GM18858 (cell line): Measurements from ENCODE around the gene SAP30L.
A peak's percentile ranks its signal among the peaks of the same experiment; 100 is the strongest.

Experiments used
- ATAC-seq: cut with Tn5 transposase; IDR thresholded peaks from one replicate; pipeline ENCODE4 v1.9.1; 2021; ENCODE audit not compliant: unreplicated experiment

Gene SAP30L

DNA sequence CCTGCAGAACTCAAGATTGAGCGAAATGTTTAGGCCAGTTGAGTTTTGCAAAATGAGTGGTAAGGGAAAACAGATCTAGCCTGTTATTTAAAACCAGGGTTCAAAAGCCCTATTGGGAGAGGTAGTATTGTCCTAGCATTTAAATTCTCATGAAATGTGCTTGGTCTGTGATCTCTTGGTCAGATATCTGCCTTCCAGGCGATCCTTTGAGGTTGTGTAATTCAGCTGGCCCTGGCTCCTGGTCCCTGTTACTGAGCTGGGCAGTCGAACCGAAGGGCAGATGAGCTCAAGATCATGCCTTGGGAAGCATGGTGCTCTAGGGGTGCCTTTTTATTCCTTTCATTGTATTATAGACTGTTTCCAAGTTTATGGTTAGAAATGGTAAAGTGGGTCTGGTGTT, 14.4 kb downstream of the SAP30L start:
- no peak for ATAC-seq

- no peak for ATAC-seq
These were observed 15.7 kb downstream of the SAP30L start for GRCh38 chr5:154461531-154461930.

DNA sequence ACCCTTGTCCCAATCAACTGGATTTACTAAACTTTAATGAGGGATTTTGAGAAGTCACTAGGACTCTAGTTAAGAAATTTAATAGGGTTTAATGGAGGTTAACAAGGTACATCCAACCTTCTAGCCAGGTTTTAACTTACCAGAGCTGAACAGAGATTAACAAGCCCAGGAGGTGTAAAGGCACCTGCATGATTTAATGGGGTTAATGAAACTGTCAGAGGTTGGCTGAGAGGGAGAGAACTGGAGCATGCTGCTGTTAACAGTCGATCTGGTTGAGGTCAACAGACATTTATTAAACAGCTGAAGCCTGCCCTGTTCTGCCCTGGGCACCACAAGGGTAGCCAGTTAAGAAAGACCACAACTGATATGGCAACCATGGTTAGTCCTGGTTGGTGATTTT, 18.6 kb downstream of the SAP30L start:
- ATAC-seq = no peak

GRCh38 chr5:154465169-154465568, 19.4 kb downstream of the SAP30L start:
- ATAC-seq = no peak

GRCh38 chr5:154466147-154466546, 20.4 kb downstream of the SAP30L start:
- ATAC-seq = no peak

DNA sequence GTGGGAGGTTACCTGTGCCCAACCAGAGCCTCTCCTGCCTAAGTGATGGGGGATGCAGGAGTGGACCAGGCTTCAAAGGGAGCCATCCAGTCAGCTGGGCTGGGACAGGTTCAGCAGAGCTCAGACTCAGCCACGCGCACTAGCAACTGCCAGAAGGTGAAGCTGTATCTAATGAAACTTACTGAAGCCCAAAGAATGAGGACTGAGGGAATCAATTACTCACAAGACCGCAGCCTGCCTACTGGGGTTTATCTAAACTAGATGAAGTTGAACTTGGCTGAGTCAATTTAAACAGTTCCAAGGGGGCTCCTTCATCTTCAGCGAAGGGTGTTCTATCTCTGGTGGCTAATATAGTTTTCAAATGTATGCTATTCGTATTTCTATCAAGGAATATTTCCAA, 20.9 kb downstream of the SAP30L start:
- ATAC-seq = no peak

DNA sequence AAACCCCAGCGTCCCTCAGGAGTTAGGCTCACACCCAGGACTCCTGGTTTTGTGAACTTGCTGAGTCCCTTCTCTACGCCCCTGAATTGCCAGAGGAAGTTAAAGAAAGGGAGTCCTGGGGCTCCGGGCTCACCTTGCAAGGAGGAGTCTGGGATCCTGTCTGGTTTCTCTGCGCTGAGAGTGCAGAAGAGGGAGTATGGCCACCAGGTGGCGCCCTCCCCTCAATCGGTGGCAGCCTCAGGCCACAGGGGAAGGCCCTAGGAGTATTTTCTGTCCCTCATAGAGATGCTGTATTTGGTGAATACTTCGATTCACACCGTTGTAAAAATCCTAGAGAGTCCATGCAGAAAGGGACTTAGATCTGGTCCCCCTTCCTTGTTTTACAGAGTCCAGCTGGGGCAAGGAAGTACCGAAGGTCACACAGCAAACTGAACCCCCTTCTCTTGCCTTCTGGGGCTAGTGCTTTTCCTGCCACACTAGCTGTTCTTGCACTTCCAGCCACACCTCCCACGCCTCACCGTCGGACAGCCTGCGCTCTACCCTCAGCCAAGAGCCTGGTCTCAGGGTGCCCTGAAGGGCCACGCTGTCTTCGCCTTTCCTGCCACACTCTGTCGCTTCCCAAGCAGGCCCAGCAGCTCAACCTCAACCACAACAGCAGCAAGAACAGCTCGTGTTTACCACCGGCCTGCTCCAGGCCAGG, 22.0 kb downstream of the SAP30L start:
- ATAC-seq = peak; percentile 94

- no peak for ATAC-seq
These were observed 24.3 kb downstream of the SAP30L start for GRCh38 chr5:154470137-154470536.

DNA sequence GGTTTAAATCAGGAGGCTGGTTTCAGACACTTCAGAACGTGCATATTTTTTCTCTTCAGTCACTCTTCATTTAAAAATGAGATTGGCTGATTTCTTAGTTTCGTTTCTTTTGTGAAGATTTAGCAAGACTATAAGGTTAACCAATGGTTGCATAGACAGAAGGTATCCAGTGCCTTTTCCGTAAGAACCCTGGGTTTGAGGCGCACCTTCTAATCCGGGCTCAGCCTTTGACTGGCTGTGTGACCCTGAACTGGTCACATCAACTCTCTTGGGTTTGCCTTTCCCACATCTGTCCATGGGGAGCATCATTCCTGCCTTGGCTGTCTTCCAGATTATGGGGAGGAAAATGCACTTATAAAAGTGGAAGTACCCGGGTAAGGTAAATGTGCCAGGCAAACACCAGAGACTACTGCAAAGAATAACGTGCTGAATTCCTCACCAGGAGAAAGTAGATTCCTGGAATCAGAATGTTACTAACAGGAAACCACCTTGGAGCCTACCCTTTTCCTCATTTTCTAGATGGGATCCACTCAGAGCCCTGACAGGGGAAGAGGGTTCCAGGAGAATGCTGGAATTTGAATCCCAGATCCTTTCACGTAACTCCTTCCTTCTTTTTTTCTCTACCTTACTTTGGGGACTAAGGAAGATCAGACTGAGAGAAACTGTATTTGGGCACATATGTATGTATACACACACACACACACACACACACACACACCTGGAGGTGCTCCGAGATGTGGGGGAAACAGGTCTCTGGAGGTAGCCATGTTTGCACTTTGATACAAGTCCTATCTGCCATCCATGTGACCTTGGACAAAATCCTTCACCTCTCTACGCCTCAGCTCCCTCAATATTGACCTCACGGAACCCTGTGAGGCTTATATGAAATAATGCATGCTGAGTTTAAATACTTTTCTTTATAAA, 25.4 kb downstream of the SAP30L start:
- ATAC-seq = no peak

GRCh38 chr5:154472871-154473580, 27.2 kb downstream of the SAP30L start:
- ATAC-seq = no peak

GRCh38 chr5:154473581-154474283, 27.9 kb downstream of the SAP30L start:
- ATAC-seq = no peak

DNA sequence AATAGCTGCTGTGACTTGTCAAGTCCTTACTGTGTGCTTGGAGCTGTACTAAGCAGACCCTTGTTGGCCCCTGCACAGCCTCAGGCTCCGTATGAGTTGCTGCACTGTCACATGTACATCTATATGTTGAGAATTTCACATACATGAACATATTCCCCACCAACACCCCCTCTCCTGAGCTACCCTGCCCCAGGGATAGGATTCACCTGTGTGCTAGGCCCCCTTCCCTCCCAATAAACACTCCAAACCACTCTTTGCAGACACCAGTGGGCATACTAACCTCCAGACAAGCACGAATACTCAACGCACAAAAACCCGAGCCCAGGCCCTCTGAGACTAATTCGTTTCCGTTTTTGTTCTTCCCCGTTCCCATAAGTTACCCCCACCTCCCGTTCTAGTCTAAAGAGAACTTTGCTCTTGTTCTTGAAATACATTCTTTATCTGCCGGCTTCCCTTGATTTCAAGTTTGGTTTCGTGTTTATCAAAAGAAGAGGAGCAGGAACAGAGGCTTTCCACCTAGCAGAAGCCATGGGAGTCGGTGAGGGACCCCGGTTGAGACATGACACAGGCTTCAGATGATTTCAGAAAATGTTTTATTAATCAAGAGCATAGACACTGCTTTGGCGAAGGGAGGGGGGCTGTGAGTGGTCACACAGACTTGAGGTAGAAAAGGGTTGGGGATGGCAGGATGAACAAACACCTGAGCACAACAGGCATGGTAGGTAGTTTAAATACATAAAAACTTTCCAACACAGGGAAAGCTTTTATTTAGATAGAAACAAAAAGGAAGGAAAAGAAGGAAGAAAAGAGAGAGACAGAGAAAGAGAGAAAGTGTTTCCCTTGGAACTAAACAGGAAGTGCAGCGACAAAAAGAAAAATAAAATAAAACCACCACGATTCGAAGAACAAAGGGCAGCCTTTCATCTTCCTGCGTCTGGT, 28.9 kb downstream of the SAP30L start:
- no peak for ATAC-seq

DNA sequence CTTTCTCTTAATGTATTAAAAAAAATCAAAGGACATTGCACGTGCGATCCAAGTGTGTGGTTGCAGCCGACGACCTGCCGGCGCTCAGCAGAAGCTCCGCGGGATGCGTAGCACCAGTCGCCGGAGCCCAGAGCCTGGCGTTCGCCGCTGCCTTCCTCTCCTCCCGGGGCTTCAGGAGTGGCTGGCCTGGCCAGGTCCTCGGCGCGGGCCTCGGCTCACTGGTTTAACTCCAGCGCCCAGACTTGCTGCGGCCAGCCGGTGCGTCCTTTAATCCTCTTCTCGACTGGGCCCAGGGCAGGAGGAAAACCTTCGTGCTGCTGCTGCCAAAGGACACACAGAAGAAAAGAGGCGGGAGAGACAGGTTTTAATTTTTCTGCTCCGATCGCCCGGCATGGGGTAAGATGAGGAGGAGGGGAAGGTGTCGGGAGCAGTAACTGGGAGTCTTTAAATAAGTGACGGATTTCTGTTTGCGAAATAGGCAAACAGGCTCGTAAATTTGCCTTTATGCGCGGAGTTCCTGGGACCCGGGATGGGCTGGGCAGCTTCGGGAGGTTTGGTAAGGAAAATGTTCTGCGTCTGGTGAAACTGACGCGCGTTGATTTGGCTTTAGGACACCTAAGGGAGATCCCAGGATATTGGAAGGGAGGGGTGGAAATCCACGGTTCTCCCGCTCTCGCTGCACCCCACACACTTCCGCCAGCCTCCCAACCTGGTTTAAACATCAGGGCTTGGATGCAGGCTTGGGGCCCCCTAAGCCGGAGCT, 30.0 kb downstream of the SAP30L start:
- ATAC-seq = no peak

DNA sequence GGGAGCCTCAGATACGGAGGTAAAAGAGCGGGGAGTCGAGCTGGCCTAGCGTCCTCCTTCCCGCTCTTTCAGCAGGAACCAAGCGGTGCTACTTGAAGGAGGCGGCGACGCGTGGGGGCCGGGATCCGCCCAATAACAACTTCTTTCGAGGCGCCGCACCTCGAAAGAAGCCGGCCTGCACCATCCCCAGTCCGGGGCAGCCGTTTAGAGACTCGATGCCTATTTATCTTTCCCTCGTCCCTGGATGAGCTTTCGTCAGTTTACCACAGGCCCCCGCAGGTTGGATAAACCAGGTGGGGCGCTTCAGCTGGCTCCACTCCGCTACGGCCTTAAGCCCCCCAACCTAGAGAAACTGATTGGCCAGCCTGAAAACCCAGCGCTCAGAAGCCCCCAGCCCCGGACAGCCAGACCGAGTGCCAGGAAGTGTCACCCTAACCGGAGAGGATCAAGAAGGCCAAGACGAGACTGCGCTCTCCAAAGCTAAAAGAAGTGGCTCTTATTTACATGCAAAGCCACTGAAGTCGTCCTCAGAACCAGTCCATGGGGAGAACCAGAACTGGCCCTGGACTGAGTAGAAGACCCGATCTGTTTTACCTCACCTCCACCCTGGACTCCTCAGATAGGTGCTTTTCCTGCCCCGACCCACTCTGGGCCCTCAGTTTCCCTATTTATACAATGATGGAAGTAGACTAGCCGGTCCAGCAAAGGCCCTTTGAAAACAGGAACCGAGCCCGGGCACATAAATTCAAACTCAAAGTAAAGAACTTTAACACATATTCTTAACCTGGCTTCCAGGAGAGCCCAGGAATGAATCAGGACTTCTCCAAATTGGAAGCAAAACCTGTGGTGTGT, 30.8 kb downstream of the SAP30L start:
- no peak for ATAC-seq

- ATAC-seq = no peak
These were observed 31.8 kb downstream of the SAP30L start for GRCh38 chr5:154477382-154478223.

DNA sequence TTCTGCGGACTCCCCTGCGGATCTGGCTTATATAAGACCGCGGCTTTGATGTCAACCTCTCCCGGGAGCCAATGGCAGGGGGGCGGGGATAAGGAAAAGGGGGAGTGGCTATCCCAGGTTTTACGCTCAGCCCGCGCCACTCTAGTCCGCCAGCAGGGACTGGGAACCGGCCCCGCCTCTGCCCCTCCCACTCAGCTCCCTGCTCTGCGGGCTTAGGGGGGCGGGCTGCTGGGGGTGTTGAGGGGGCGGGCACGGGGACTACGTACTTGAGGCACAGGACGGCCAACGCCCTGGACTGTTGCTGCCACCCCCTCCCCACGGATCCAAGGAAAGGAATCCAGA, 32.4 kb downstream of the SAP30L start, which contains the start of gene HAND1:
Gene HAND1 (minus strand): TSS at position 4 of the 342 bp plus-strand sequence. CDS start 219 bp downstream, outside the sequence.
- no peak for ATAC-seq

GRCh38 chr5:154478752-154479159, 33.0 kb downstream of the SAP30L start:
- ATAC-seq = no peak
